HG03575 (cell line): ENCODE results near the gene RFC5.
"Not testable (repeated sequence)": the region's sequence is repeated elsewhere in the genome, so short reads cannot be mapped to it uniquely, and the experiment has no call there.

Source experiments
- ATAC-seq: cut with Tn5 transposase; IDR thresholded peaks from one replicate; pipeline ENCODE4 v1.9.1; 2021; ENCODE audit not compliant: unreplicated experiment, insufficient number of reproducible peaks, low FRiP score; ENCODE audit errors: extremely low read depth

Gene RFC5

DNA sequence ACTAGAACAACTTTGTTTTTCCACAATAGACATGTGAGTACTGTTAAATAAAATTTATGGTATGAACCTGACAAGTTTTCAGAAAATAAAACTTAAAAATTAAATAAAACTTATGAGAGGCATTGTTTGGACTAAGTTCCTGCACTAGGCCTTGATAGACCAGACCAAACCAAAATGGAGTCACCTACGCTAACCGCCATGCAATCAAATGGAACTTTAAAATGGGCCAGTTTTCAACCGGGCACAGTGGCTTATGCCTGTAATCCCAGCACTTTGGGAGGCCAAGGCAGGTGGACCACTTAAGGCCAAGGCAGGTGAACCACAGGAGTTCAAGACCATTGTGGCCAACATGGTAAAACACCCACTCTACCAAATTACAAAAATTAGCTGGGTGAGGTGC, 5.1 kb upstream of the RFC5 start:
- no peak for ATAC-seq

DNA sequence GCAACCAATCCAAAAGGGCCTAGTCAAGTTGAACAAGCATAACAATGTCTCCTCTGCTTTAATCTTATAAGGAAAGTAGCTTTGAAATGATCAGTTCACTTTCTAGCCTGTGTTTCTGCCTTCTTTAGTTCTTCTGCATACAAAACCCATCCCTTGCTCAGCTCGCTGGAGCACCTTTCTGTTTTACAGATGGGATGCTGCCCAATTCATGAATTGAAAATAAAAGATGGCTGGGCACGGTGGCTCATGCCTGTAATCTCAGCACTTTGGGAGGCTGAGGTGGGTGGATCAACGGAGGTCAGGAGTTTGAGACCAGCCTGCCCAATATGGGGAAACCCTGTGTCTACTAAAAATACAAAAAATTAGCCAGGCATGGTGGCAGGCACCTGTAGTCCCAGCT, 4.5 kb upstream of the RFC5 start:
- ATAC-seq: no peak

DNA sequence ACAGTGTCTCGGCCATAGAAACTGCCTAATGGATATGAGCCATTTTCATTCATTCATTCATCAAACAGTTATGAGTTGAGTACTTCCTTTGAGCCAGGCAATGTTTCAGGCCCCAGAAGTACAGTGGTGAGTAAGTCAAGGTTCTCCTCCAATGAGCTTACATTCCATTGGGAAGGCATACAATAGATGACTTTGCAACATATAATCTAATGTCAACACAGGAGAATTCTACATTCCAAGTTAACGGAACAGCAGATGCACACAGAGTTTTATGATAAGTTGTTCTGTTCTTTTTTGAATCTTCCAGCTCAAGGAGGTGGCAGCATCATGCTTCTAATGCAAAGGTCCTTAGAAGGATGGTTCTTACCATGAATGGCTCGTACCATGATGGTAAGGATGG, 3.2 kb upstream of the RFC5 start:
- ATAC-seq: no peak

DNA sequence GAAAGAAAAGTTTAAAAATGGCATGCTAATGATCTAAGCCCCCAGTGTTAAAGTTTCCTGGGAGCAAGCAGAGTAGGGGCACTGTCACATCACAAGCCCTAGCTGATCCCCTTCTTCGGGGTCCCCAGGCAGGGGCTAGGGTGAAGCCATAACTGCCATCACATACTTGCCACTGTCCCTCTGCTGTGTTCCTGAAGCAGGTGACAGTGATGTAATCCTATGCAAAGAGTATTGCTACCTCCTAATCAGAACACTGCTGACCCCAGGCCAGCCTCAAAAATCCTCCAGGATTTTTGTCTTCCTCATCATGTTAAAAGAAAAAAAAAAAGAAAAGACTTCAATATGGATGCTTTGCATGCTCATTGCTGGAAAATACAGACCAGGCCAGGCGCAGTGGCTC, 1.2 kb upstream of the RFC5 start:
- ATAC-seq: no peak

DNA sequence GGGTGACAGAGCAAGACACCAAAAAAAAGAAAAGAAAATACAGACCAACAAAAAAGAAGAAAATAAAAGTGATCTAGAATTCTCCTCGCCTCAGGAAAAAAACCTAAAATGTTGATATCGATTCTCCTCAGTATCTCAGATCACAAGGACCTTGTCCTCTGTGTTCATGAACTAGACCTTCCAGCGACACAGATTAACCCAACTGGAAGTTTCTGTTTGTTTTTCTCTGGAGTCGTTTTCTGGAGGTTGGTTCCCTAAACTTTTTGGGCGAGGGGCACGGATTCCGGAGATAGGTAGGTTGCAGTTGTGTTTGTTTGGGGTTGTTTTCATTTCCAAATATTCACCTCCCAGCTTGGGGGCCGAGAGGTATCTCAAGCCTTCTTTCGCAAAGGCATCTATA, 559 bp upstream of the RFC5 start:
- ATAC-seq: no peak

DNA sequence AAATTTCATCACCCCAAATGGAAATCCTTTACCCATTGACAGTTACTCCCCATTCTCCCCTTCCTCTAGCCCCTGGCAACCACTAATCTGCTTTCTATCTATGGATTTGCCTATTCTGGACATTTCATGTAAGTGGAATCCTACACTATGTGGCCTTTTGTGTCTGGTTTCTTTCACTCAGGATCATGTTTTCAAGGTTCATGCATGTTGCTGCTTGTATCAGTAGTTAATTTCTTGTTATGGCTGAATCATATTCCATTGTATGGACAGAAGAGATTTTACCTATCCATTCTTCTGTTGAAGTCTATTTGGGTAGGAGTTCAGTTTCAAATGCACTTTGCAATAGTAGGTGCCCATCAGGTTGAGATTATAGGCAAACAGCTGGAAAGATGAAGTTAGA, 1.4 kb downstream of the RFC5 start:
- ATAC-seq: no peak

DNA sequence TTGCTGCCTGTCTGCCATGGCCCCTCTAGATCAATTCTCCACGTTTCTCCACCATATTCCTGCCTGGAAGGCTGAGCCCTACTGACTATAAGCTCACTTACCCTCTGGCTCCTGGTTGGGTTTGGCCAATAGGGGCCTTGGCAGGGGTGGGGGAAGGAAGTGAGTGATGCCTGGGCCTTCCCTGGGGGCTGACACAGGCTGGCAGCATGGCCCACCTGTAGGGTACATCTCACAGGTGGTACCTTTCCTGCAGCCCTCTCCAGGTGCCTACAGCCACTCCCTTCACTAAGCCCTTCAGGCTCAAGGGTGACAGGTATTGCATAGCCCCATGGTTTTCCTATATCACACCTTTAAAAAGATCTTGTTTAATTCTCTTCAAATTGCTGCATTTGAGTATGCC, 3.5 kb downstream of the RFC5 start:
- ATAC-seq: no peak

DNA sequence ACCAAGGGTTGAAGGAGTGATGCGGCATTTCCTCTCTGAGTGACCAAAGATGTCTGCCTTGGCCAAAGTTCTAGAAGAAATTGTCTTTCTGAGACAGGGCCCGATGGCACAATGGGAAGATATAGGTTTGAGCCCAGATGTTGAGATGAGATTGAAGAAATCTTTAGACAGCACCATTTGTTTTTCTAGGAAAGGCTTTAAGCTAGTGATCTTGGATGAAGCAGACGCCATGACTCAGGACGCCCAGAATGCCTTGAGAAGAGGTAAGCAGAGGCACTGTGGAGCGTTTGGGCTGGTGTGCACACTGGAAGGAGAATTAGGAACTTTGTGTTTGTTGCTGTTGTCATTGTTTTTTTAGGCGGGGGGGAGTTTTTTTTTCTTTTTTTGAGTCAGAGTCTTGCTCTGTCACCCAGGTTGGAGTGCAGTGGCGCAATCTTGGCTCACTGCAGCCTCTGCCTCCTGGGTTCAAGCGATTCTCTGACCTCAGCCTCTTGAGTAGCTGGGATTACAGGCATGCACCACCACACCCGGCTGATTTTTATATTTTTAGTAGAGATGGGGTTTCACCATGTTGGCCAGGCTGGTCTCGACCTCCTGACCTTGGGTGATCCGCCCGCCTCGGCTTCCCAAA, 5.7 kb downstream of the RFC5 start:
- not testable (repeated sequence) for ATAC-seq

DNA sequence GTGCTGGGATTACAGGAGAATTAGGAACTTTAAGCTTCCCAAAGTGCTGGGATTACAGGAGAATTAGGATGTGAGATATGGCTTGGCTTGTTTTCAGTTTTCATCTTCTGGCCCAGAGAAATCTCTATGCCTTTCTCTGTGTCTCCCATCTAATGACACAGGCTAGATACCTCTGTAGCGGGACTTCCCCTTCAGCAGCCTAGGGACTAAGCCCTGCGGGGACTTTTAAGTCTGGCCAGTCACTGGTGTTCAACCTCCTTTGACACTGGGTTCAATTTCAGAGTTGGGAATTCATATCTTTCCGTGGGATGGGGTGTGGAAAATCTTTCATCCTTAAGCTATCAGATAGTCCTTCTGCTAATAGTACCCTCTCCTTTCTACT, 6.2 kb downstream of the RFC5 start:
- ATAC-seq: no peak

DNA sequence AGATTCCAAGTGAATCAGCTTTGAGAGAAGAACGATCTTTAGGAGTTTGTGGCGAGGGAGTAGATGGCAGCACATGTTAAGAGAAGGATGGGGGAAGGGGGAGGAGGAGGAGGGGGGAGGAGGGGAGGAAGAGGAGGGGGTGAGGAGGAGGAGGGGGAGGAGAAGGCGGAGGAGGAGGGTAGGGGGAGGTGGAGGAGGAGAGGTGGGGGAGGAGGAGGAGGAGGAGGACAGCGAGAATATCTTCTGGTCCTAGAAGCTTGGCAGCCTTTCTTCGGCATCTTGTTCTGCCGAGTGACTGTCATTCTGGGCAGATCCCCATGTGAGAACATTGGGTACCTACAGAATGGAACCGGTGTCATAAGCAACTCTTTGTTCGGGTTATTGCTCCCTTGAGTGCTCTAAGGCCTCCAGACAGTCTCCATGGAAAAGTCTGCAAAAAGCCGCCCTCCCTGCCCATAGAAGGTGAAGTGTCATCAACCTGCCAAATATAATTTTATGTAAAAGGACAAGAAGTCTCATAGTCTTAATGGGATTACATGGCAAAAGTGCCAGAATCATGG, 6.9 kb downstream of the RFC5 start:
- no peak for ATAC-seq

DNA sequence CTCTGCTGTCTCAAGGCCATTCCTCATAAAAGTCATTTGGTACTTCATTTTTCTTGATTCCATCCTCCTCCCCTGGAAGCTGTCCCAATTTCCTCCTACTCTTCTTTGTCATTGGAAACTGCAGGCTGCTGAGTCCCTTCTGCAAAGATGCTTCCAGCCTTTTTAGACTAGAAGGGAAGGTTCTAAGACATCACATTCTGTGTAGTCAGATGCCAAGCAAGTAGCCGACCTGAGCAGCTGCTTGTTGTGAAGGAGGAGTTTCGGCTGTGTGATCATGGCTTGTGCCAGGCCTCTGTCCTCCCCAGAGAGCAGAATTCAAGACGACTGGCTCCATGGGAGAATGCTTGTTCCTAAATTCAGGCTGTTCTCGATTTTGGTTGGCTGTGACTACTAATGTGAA, 8.7 kb downstream of the RFC5 start:
- ATAC-seq: no peak

DNA sequence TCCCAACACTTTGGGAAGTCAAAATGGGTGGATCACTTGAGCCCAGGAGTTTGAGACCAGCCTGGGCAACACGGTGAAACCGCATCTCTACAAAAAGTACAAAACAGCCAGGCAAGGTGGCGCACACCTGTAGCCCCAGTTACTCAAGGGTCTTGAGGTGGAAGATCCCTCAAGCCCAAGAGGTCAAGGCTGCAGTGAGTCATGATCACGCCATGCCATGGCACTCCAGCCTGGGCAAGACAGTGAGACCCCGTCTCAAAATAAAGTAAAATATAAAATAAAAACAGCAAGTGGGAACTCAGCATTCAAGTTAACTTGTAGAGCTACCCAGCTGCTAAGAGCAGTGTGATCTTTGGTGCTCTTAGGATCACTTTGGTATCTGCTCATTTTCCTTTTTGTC, 12.7 kb downstream of the RFC5 start:
- ATAC-seq: no peak

DNA sequence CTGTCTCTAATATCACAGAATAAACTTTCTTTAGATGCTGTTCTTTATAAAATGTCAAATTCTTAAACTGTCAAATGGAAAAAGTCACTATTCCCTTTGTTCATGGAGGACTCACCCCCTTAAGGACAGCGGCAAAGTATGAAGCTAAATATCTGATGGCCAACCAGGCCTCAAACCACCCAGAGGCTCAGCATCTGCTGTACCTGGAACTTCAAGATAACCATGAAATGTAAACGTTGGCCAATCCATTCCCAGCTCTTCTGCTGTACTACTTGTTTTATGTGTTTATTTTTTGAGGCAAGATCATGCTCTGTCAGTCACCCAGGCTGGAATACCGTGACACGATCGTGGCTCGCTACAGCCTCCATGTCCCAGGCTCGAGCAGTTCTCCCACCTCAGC, 15.7 kb downstream of the RFC5 start:
- no peak for ATAC-seq

DNA sequence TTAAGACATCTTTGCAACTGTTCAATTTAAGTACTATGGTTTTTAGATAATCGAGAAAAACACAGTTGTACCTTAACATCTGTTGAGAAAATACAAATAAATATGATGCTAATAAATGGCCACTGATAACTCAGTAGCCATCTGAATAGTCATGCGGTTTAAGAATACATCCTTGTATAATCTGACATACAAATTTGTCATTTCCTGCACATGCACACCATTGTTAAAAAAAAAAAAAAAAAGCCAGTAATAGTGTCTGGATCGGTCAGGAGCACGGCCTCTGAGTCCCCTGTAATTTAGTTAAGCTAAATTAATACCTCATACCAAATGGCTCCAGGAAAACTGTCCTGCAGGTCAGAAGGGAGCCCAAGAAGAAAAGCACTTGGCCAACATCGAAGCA, 16.8 kb downstream of the RFC5 start:
- no peak for ATAC-seq

DNA sequence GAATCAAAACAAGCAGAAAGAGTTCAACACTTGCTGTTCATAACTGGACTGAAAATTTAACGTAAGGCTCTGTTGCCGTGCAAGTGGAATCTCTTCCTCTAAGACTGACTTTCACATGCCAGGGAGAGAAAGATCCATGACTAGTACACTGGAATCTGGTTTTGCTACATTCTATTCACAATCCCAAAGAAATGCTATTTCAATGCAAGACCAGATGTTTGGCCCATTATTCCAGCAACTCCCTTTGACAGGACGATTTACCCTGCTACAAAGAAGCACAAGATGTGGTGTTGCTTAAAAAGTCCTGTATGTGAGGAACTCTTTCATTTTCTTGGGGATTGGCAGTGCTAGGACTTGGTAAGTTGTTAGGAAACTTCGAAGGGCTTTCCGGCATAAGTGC, 17.4 kb downstream of the RFC5 start:
- no peak for ATAC-seq

DNA sequence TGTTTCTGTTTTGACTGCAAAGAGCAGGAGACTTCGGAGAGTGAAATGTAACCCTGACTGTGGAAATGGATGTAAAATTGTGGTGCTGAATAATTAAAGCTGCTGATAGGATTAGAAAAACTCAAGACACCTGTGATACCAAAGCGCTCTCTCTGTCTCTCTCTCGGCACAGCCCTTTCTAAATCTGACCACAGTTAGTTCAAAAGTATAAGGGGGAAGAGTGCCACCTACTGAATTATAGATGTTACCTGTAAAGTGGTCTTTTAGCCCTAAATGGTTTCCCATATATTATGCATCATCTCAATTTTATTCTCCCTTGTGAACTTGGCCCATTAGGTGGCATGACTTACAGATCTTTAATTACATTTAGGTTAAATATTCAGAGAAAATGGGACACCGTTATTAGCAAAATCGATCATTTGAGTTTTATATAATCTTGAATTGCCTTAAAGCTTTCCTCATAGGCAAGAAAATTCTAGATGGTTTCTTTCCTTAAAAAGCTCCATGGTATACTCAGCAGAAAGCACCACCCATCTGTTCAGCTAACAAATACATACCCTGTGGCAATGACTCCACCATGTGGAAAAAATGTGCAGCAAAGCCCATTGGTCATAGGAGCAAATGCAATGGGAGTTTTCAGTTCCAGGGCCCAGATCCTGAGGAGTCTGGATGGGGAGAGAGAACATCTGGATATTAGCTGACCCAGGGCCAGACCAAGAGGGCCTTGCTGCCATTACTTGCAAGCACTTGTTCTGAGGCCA, 18.1 kb downstream of the RFC5 start:
- no peak for ATAC-seq

DNA sequence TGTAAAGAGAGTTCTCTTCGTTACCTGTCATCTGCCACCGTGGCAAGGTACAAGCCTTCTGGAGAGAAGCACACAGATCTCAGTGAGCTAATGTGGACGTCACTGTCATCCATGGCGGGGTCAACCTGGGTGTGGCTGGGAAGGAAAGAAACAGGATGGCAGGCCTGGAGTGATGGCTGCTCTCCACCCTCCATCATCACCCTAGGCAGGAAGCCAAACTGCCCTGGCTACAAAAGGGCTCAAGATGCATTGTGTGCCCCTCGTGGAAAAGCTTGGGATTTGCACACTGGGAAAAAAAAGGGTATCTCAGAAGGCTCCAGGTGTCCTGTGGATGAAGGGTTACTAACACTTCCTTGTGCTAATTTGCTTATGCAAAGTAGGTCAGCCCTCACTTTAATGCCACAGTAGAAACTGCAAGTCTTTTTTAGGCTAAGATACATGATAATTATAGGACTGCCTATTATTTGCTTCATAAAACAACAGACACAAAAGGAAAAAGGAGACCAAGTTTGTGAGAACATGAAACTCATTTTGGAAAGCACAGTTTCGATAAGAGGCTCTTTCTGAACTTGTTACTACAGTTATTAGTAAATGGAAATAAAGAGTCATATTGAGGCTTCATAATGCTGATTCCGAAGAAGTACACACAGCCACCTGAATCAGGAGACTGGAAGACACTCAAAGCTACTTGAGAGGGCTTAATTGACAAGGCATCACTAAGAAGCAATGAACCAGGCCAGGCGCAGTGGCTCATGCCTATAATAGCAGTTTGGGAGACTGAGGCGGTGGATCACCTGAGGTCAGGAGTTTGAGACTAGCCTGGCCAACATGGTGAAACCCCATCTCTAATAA, 18.9 kb downstream of the RFC5 start:
- ATAC-seq: peak; percentile 85

DNA sequence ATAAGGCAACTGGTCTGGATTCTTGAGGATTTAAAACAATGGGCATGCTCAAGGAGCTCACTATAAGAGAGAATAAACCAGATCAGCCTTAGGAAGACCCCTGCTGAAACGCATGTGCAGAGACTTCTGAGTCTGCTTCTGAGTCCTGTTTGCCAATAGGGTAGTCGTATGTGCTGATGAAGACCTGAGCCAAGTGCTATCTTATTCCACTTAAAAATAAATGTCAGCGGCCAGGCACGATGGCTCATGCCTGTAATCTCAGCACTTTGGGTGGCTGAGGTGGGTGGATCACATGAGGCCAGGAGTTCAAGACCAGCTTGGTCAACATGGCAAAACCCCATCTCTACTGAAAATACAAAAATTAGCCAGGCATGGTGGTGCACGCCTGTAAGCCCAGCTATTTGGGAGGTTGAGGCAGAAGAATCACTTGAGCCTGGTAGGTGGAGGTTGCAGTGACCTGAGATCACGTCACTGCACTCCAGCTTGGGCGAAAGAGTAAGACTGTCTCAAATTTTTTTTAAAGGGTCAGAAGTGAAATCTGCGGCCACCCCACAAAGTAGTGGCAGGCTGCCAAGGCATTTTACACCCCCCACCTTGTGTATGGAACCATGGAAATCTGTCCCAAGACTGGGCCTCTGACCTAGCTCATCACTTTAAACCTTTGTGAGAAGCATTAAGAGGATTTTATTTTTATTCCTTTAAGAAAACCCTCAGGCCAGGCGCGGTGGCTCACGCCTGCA, 20.3 kb downstream of the RFC5 start:
- ATAC-seq: no peak

DNA sequence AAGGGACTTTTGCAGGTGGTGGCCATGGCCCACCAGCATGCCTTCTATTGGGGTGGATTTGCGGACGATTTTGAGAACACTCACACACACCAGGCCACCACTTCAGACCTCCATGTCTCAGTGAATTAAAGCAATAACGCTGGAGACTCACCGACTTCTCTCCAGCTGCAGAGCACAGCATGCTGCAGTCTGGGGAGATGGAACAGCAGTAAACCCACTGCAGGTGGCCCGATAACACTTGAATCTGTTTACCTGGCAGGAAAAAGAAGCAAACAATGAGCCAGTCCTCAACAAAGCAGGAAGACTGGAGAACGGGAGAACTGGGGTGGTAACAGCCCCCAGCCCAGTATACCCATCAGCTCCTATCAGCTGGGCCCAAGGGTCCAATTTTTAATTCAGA, 21.6 kb downstream of the RFC5 start:
- ATAC-seq: no peak
